H1 (cell line): ENCODE data around the gene ARMH4. TPM values are rescaled to one million over a fixed set of nuclear protein-coding genes. Genes with fewer than 3 reads are reported as not detected.

Experiments used
- CTCF ChIA-PET: fragments of 300-600 bp; sonication (Branson Sonifier 250); formaldehyde crosslinking; loops from one replicate; lab custom pipeline; 2021; ENCODE audit not compliant: partially characterized antibody; lab: Charles Lee
- POLR2A ChIA-PET: fragments of 300-600 bp; sonication (Branson Sonifier 250); formaldehyde crosslinking; loops from one replicate; lab custom pipeline; 2021; ENCODE audit warnings: inconsistent platforms; ENCODE audit not compliant: partially characterized antibody; lab: Charles Lee
- DNase-seq, 2 experiments: peaks; one replicate each; pipeline versions ENCODE4 v3.0.0 to v3.0.0-alpha.2; 2010 to 2022; ENCODE audit warnings: low spot score in 2 of 2, low read depth in 1 of 2, mixed read lengths in 1 of 2
- FAIRE-seq: peaks from 2 replicates; lab custom pipeline; 2011; peaks lifted over from hg19 to GRCh38; lab: Jason Lieb, UNC
- H2AFZ ChIP-seq: 2 replicates; pipeline ENCODE4 v1.8.1; 2012; ENCODE audit warnings: low read length, inconsistent platforms
- H2AK5ac ChIP-seq: 2 replicates; pipeline ENCODE4 v1.6.1; 2013; ENCODE audit warnings: low read depth, low read length
- H2BK120ac ChIP-seq: replicated peaks from 2 replicates; pipeline ENCODE3; 2013; ENCODE audit warnings: low read depth, low read length, inconsistent platforms
- H2BK12ac ChIP-seq: 2 replicates; pipeline ENCODE4 v1.6.1; 2013; ENCODE audit warnings: low read depth, low read length
- H2BK15ac ChIP-seq: 2 replicates; pipeline ENCODE4 v1.6.1; 2013; ENCODE audit warnings: low read length
- H2BK20ac ChIP-seq: 2 replicates; pipeline ENCODE4 v1.6.1; 2013; ENCODE audit warnings: low read length
- H2BK5ac ChIP-seq: 2 replicates; pipeline ENCODE4 v1.6.1; 2013; ENCODE audit warnings: low read depth, low read length
- H3K14ac ChIP-seq: 2 replicates; pipeline ENCODE4 v1.6.1; 2013; ENCODE audit warnings: inconsistent platforms; ENCODE audit not compliant: insufficient read length
- H3K18ac ChIP-seq: 2 replicates; pipeline ENCODE4 v1.6.1; 2013; ENCODE audit warnings: low read length; ENCODE audit errors: extremely low read depth
- H3K23ac ChIP-seq: 2 replicates; pipeline ENCODE4 v1.6.1; 2013; ENCODE audit warnings: inconsistent platforms; ENCODE audit not compliant: insufficient read length
- H3K23me2 ChIP-seq: 2 replicates; pipeline ENCODE4 v1.6.1; 2013; ENCODE audit warnings: low read depth, low read length
- H3K27ac ChIP-seq: 2 replicates; pipeline ENCODE4 v1.6.1; 2011; ENCODE audit warnings: low read depth, low read length, inconsistent platforms
- H3K27me3 ChIP-seq, 4 experiments: replicated peaks in 1 of 4; 1 replicate in 1 of 4; 2 replicates in 3 of 4; pipeline versions ENCODE4 v1.6.1 to v1.8.1; 2011 to 2013; ENCODE audit warnings: low read length in 3 of 4, mild to moderate bottlenecking in 3 of 4, inconsistent platforms in 2 of 4, mixed read lengths in 2 of 4, moderate library complexity in 1 of 4; ENCODE audit not compliant: control insufficient read depth in 3 of 4, insufficient read depth in 3 of 4; ENCODE audit errors: extremely low read depth in 1 of 4
- H3K36me3 ChIP-seq, 4 experiments: 2 replicates each; pipeline versions ENCODE4 v1.6.1 to v1.8.1; 2011 to 2013; ENCODE audit warnings: mild to moderate bottlenecking in 4 of 4, low read length in 3 of 4, moderate library complexity in 2 of 4, control low read depth in 1 of 4, inconsistent platforms in 1 of 4; ENCODE audit not compliant: insufficient read depth in 4 of 4, control insufficient read depth in 2 of 4
- H3K4ac ChIP-seq: replicated peaks from 2 replicates; pipeline ENCODE3; 2013; ENCODE audit warnings: low read length, low read depth, mixed read lengths, inconsistent platforms; ENCODE audit not compliant: insufficient read length
- H3K4me1 ChIP-seq, 4 experiments: replicated peaks in 1 of 4; 1 replicate in 1 of 4; 2 replicates in 3 of 4; pipeline versions ENCODE4 v1.6.1 to v1.8.1; 2011 to 2013; ENCODE audit warnings: low read length in 3 of 4, inconsistent platforms in 2 of 4, mixed read lengths in 1 of 4; ENCODE audit not compliant: insufficient read depth in 4 of 4, control insufficient read depth in 3 of 4
- H3K4me2 ChIP-seq, 2 experiments: 2 replicates each; pipeline versions ENCODE4 v1.6.1 to v1.8.1; 2011 to 2013; ENCODE audit warnings: low read depth in 2 of 2, low read length in 2 of 2, control low read depth in 1 of 2, inconsistent platforms in 1 of 2, mild to moderate bottlenecking in 1 of 2; ENCODE audit not compliant: insufficient read depth in 1 of 2
- H3K4me3 ChIP-seq, 4 experiments: fragments of 200-600, 300-600 bp in 1 of 4; sonication (generic), shearing (Covaris generic), sonication (Bioruptor Twin) in 1 of 4; 2 replicates each; pipeline versions ENCODE4 v1.5.1 to v1.8.1; 2011 to 2016; ENCODE audit warnings: low read length in 4 of 4, low read depth in 3 of 4, control low read depth in 2 of 4, inconsistent platforms in 2 of 4, mild to moderate bottlenecking in 2 of 4, mixed read lengths in 1 of 4, moderate library complexity in 1 of 4; ENCODE audit not compliant: insufficient read depth in 2 of 4; ENCODE audit errors: extremely low read depth in 1 of 4
- H3K56ac ChIP-seq: replicated peaks from 2 replicates; pipeline ENCODE3; 2013; ENCODE audit warnings: low read depth, mild to moderate bottlenecking, mixed read lengths, low read length, inconsistent platforms; ENCODE audit not compliant: insufficient read length
- H3K79me1 ChIP-seq: 2 replicates; pipeline ENCODE4 v1.6.1; 2013; ENCODE audit warnings: low read depth, low read length, control low read depth
- H3K79me2 ChIP-seq, 2 experiments: 2 replicates each; pipeline versions ENCODE4 v1.6.1 to v1.8.1; 2012 to 2013; ENCODE audit warnings: low read length in 2 of 2, mild to moderate bottlenecking in 2 of 2, inconsistent platforms in 1 of 2; ENCODE audit not compliant: insufficient read depth in 2 of 2, control insufficient read depth in 1 of 2
- H3K9ac ChIP-seq, 4 experiments: replicated peaks in 1 of 4; 1 replicate in 1 of 4; 2 replicates in 3 of 4; pipeline versions ENCODE4 v1.6.1 to v1.8.1; 2011 to 2013; ENCODE audit warnings: low read depth in 3 of 4, low read length in 3 of 4, control low read depth in 2 of 4, mild to moderate bottlenecking in 2 of 4, moderate library complexity in 2 of 4, inconsistent platforms in 1 of 4; ENCODE audit errors: extremely low read depth in 1 of 4
- H3K9me3 ChIP-seq, 2 experiments: 2 replicates each; pipeline versions ENCODE4 v1.6.1 to v1.8.1; 2012 to 2013; ENCODE audit warnings: mild to moderate bottlenecking in 2 of 2, moderate library complexity in 2 of 2, control low read depth in 1 of 2, inconsistent platforms in 1 of 2, low read depth in 1 of 2, low read length in 1 of 2, mixed read lengths in 1 of 2; ENCODE audit not compliant: insufficient read depth in 2 of 2
- H4K20me1 ChIP-seq, 2 experiments: replicated peaks in 1 of 2; 2 replicates each; pipeline versions ENCODE3 to v1.8.1; 2011 to 2013; ENCODE audit warnings: inconsistent platforms in 2 of 2, low read length in 2 of 2, mild to moderate bottlenecking in 1 of 2; ENCODE audit not compliant: insufficient read depth in 2 of 2, control insufficient read depth in 1 of 2
- H4K5ac ChIP-seq: 2 replicates; pipeline ENCODE4 v1.6.1; 2013; ENCODE audit warnings: low read length, low read depth, mixed read lengths, inconsistent platforms; ENCODE audit not compliant: insufficient read length
- H4K8ac ChIP-seq: 2 replicates; pipeline ENCODE4 v1.8.0; 2013; ENCODE audit warnings: mild to moderate bottlenecking, moderate library complexity, low read length, inconsistent platforms; ENCODE audit not compliant: insufficient read depth; ENCODE audit errors: extremely low read depth
- H4K91ac ChIP-seq: replicated peaks from 2 replicates; pipeline ENCODE3; 2013; ENCODE audit warnings: low read length, mixed read lengths, inconsistent platforms; ENCODE audit not compliant: insufficient read length
- BACH1 ChIP-seq: IDR thresholded peaks from 2 replicates; pipeline ENCODE4 v1.6.1; 2012; ENCODE audit warnings: low read length, improper control_type of control experiment
- BCL11A ChIP-seq, 2 experiments: IDR thresholded peaks; one replicate each; pipeline ENCODE4 v1.6.1; 2011; ENCODE audit warnings: low read depth in 2 of 2, low read length in 2 of 2, mild to moderate bottlenecking in 2 of 2
- CBX8 ChIP-seq: fragments of 300-800, 300-1000 bp; sonication (generic); IDR thresholded peaks from 2 replicates; pipeline ENCODE4 v1.7.1; 2016; ENCODE audit warnings: low read depth, low read length, borderline replicate concordance
- POLR2A ChIP-seq, 2 experiments: IDR thresholded peaks; 1 replicate in 1 of 2; 2 replicates in 1 of 2; pipeline ENCODE4 v1.6.1; 2011; ENCODE audit warnings: low read depth in 2 of 2, low read length in 2 of 2, mild to moderate bottlenecking in 2 of 2; ENCODE audit errors: control extremely low read depth in 1 of 2
- RXRA ChIP-seq: IDR thresholded peaks from 2 replicates; pipeline ENCODE4 v1.6.1; 2011; ENCODE audit warnings: low read depth, mild to moderate bottlenecking, low read length, moderate library complexity; ENCODE audit not compliant: insufficient read depth
- SIN3A ChIP-seq, 2 experiments: IDR thresholded peaks in 1 of 2; conservative IDR thresholded peaks in 1 of 2; 2 replicates each; pipeline ENCODE4 v1.6.1; 2011 to 2012; ENCODE audit warnings: low read length in 2 of 2, improper control_type of control experiment in 1 of 2, low read depth in 1 of 2, mild to moderate bottlenecking in 1 of 2
- SRF ChIP-seq: IDR thresholded peaks from 2 replicates; pipeline ENCODE4 v1.6.1; 2011; ENCODE audit warnings: mild to moderate bottlenecking, low read depth, low read length, moderate library complexity
- TAF7 ChIP-seq: optimal IDR thresholded peaks from 2 replicates; pipeline ENCODE3; 2011; ENCODE audit warnings: low read depth, mild to moderate bottlenecking, inconsistent platforms, low read length, moderate library complexity, borderline replicate concordance
- TBP ChIP-seq: IDR thresholded peaks from 2 replicates; pipeline ENCODE4 v1.6.1; 2011; ENCODE audit warnings: low read depth, low read length, improper control_type of control experiment
- ZNF274 ChIP-seq: IDR thresholded peaks from 2 replicates; pipeline ENCODE4 v1.7.0; 2012; ENCODE audit warnings: low read length, borderline replicate concordance; ENCODE audit errors: extremely low read depth
- WGBS, 2 experiments: shearing (Covaris generic) in 1 of 2; methylation state at CpG; one replicate each; pipeline versions ENCODE4 v1.1.6 to v1.1.7; 2013 to 2015; ENCODE audit warnings: low lambda C conversion rate in 2 of 2, mixed read lengths in 2 of 2, inconsistent platforms in 1 of 2, low coverage in 1 of 2, missing lambda C conversion rate in 1 of 2; ENCODE audit not compliant: insufficient replicate concordance in 2 of 2, insufficient coverage in 1 of 2, insufficient read length in 1 of 2; ENCODE audit errors: extremely low coverage in 1 of 2, missing lambda C conversion rate in 1 of 2; 5-methylcytosine and 5-hydroxymethylcytosine counted together
- polyA plus RNA-seq, 7 experiments: library from polyadenylated mRNA; depleted of rRNA in 3 of 7; stranded (reverse) in 5 of 7; unstranded in 2 of 7; fragments of >200 nt in 5 of 7; fragments of 200-250 nt in 2 of 7; gene quantifications; 1 replicate in 5 of 7; 2 replicates in 1 of 7; 4 replicates in 1 of 7; pipeline versions ENCODE4 v1.2.1 to v1.2.3, GENCODE V29; 2011 to 2013; ENCODE audit warnings: missing spikeins in 2 of 7, mixed read lengths in 2 of 7
- total RNA-seq: library from RNA; stranded (reverse); fragmentation: NEBNext Ultra II Directional; extraction: Animal tissue kit (Norgen Biotek cat#: 25700); gene quantifications from 2 replicates; pipeline ENCODE4 v1.2.1, GENCODE V29; 2021
- TF ChIP-seq, protein P1 (sequence below): IDR thresholded peaks from 2 replicates; pipeline ENCODE4 v1.6.1; 2011; ENCODE audit warnings: low read length, improper control_type of control experiment

The ARMH4 gene
- total and polyA plus RNA-seq, 2 of the 8 experiments (the other 6 are each of a cell fraction or from before 2014, with no cell fraction given), result 7.1 to 25.4 TPM

DNA sequence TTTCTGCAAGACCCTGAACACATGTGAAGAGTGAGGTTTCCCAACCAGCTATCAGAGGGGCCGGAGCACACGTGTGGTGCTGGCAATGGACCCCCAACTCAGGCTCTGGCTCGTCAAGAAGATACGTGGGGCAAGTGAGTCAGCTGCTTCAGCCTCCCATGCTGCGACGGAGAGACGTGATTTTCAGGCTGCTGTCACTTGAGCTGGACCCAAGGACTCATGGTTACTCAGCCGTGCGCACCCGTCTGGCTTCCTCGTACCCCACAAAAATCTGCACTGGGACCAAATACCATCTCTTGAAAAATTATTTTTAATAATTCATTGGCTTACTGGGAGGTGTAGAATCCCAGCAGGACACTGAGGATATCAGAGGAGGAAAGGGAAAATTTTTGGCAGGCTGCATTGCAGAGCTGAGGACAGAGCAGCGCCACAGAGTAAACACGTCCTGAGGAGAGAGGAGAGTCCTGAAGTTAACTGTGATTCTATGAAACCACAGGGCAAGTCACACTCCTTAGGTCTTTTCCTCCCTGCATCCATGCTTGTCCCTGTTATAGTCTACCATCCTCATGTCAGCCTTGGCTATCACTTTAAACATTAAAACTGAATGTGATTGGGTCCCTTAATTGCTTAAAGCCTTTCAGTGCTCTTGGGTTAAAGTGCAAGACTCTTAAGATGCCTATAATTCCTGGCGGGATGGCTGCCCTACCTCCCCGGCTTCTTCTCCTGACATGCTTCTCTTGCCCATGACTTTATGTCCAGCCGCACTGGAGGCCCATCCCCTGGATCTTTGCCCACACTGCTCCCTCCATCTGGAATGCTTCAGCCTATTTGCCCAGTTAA, 190.8 kb downstream of the ARMH4 start:
- 87% methylated on average over 16 of the region's 16 CpGs; no CpG with 5 or more reads in 1 of the 2 experiments for WGBS, 2 experiments
- Histone ChIP-seq H3K9me3 (no peaks in the 10 kb centered on the region), H3K9ac (no peak overlapping the region), H4K20me1 (no peaks in the 10 kb centered on the region), H3K18ac (no peak overlapping the region), H3K27me3 (no peaks in the 10 kb centered on the region), H2BK5ac (no peak overlapping the region; the same call in 1 of the 2 replicates), H4K91ac (no peak overlapping the region), H3K27ac (no peak overlapping the region), H2BK20ac (no peak overlapping the region), H3K23me2 (no peaks in the 10 kb centered on the region), H2BK15ac (no peak overlapping the region), H3K79me1 (no peaks in the 10 kb centered on the region), H3K4me1 (peaks cover 0 to 6% (median 2%) of the 10 kb centered on the region in 4 experiments; a peak in 3 of 7 replicates), H3K36me3 (no peaks in the 10 kb centered on the region), H3K79me2 (no peaks in the 10 kb centered on the region), H2BK12ac (no peak overlapping the region), H3K4me2 (no peak overlapping the region), H3K14ac (no peak overlapping the region), H3K56ac (no peak overlapping the region), H4K8ac (no peak overlapping the region), H2AK5ac (no peak overlapping the region), H4K5ac (no peak overlapping the region), H3K4me3 (no peak overlapping the region), H2AFZ (0 out of 2 replicates have a peak overlapping the region, but pooled peaks have one; percentile 51), H3K23ac (no peak overlapping the region), H3K4ac (no peak overlapping the region), H2BK120ac (no peak overlapping the region)
- ChIA-PET POLR2A (no interaction called here), CTCF (interaction anchor here (0.9 to 3.2 kb wide), 12 partner anchors 14 to 427 kb away, joined by 3 to 17 read pairs (median 4); partner anchors contain the start of gene SLC35F4)
- no peak for DNase-seq
- FAIRE-seq, result no peak
- no peak for TF ChIP-seq BCL11A (IDR thresholded peaks at IDR 0.05; ENCODE audit: low read depth in 2 of 2, low read length in 2 of 2)
- TF ChIP-seq SIN3A (conservative IDR thresholded peaks at IDR 0.05 in 1 of 2, IDR thresholded peaks at IDR 0.05 in 1 of 2; ENCODE audit: low read depth in 1 of 2, low read length in 2 of 2), result no peak
- TF ChIP-seq, protein P1, sequence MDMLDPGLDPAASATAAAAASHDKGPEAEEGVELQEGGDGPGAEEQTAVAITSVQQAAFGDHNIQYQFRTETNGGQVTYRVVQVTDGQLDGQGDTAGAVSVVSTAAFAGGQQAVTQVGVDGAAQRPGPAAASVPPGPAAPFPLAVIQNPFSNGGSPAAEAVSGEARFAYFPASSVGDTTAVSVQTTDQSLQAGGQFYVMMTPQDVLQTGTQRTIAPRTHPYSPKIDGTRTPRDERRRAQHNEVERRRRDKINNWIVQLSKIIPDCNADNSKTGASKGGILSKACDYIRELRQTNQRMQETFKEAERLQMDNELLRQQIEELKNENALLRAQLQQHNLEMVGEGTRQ, result no peak
- TF ChIP-seq RXRA, result no peak
- no peak for TF ChIP-seq SRF
- TF ChIP-seq ZNF274, result no peak
- TF ChIP-seq TBP, result no peak
- TF ChIP-seq BACH1, result no peak
- TF ChIP-seq POLR2A (IDR thresholded peaks at IDR 0.05; ENCODE audit: control extremely low read depth in 1 of 2, low read depth in 2 of 2, low read length in 2 of 2), result no peak
- TF ChIP-seq TAF7, result no peak
- TF ChIP-seq CBX8, result no peak
